ENCODE results near the gene SNN. TPM values are rescaled to one million over a fixed set of nuclear protein-coding genes. Genes with fewer than 3 reads are reported as not detected.

Gene SNN
- total and polyA plus RNA-seq, 2 experiments from 2014 or later: 5.4 to 5.9 TPM

DNA sequence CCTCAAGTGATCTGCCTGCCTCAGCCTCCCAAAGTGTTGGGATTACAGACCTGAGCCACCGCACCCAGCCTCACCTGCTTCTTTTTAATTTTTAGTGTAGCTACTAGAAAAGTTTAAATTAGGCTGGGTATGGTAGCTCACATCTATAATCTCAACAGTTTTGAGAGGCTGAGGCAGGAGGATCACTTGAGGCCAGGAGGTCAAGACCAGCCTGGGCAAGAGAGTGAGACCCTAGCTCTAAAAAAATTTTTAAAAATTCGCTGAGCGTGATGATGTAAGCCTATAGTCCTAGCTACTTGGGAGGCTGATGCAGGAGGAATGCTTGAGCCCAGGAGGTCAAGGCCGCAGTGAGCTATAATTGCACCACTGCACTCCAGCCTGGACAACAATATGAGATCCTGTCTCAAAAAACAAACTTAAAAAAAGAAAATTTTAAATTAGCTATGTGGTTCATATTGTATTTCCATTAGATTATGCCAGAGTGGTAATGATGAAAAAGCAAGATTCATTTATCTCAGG lies 39.5 kb downstream of the SNN start:
- Histone ChIP-seq H3K79me2 (ENCODE audit: insufficient read depth) (peaks cover 55% of the 10 kb centered on the region), H3K27me3 (replicated peaks; ENCODE audit: insufficient read depth) (no peaks in the 10 kb centered on the region), H3K4me3 (no peak overlapping the region), H2AFZ (no peak overlapping the region), H3K9me3 (ENCODE audit: low read depth) (no peaks in the 10 kb centered on the region), H3K27ac (peak overlapping the region; percentile 59; the same call in 1 of the 2 replicates), H3K36me3 (ENCODE audit: low read depth) (0 out of 2 replicates have a peak, but pooled peaks cover 15% of the 10 kb centered on the region), H4K20me1 (ENCODE audit: insufficient read depth) (no peaks in the 10 kb centered on the region), H3F3A (ENCODE audit: insufficient read depth) (peaks cover 13% of the 10 kb centered on the region), H3K4me1 (ENCODE audit: insufficient read depth) (peaks cover 14% of the 10 kb centered on the region), H3K9ac (no peak overlapping the region), H3K4me2 (ENCODE audit: unreplicated experiment) (no peak overlapping the region), H3K9me2 (ENCODE audit: insufficient read depth) (no peaks in the 10 kb centered on the region)
- 97 to 99% methylated on average over 4 of the region's 4 CpGs for WGBS, 2 experiments (ENCODE audit: low coverage in 1 of 2, low lambda C conversion rate in 2 of 2, missing lambda C conversion rate in 2 of 2)
- in situ Hi-C loops (cut with MboI): no loop called here
- DNase-seq: no peak
- TF ChIP-seq EZH2phosphoT487 (IDR thresholded peaks at IDR 0.05; ENCODE audit: insufficient read depth, low read depth) (no peak), EZH2 (IDR thresholded peaks at IDR 0.05; ENCODE audit: insufficient read depth, poor library complexity, severe bottlenecking) (no peak)

DNA sequence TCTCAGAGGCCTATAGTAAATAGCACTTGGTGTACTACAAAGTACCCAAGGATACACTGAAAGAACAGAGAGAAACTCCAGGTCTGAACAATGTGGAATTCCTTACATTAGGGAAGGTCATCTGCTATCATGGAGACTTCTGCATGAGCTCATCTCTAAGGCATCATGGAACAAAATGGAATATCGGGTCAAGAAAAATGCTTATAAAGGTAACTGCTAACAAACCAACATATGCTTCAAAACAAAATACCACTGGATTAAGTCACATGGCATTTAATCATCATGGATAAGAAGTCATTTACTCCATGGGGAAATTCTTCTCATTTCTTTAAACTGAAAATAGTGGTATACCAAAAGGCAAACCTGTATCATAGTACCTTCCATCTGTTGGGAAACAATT lies 40.2 kb downstream of the SNN start:
- WGBS, 2 experiments (ENCODE audit: low coverage in 1 of 2, low lambda C conversion rate in 2 of 2, missing lambda C conversion rate in 2 of 2): 53 to 62% methylated on average over 1 of the region's 1 CpG
- H3K4me3 ChIP-seq: no peak overlapping the region
- H2AFZ ChIP-seq: no peak overlapping the region
- no peaks in the 10 kb centered on the region for H3K9me2 ChIP-seq (ENCODE audit: insufficient read depth)
- peak overlapping the region; percentile 59 for H3K27ac ChIP-seq
- H3F3A ChIP-seq (ENCODE audit: insufficient read depth): peaks cover 13% of the 10 kb centered on the region
- H3K27me3 ChIP-seq (replicated peaks; ENCODE audit: insufficient read depth): no peaks in the 10 kb centered on the region
- H3K9me3 ChIP-seq (ENCODE audit: low read depth): no peaks in the 10 kb centered on the region
- DNase-seq: peak; percentile 42
- peaks cover 53% of the 10 kb centered on the region for H3K79me2 ChIP-seq (ENCODE audit: insufficient read depth)
- H3K4me1 ChIP-seq (ENCODE audit: insufficient read depth): peaks cover 14% of the 10 kb centered on the region
- no peak overlapping the region for H3K9ac ChIP-seq
- in situ Hi-C loops (cut with MboI): no loop called here
- TF ChIP-seq EZH2phosphoT487 (IDR thresholded peaks at IDR 0.05; ENCODE audit: insufficient read depth, low read depth) (no peak), EZH2 (IDR thresholded peaks at IDR 0.05; ENCODE audit: insufficient read depth, poor library complexity, severe bottlenecking) (no peak)
- H3K4me2 ChIP-seq (ENCODE audit: unreplicated experiment): no peak overlapping the region
- H4K20me1 ChIP-seq (ENCODE audit: insufficient read depth): no peaks in the 10 kb centered on the region
- H3K36me3 ChIP-seq (ENCODE audit: low read depth): 0 out of 2 replicates have a peak, but pooled peaks cover 15% of the 10 kb centered on the region

DNA sequence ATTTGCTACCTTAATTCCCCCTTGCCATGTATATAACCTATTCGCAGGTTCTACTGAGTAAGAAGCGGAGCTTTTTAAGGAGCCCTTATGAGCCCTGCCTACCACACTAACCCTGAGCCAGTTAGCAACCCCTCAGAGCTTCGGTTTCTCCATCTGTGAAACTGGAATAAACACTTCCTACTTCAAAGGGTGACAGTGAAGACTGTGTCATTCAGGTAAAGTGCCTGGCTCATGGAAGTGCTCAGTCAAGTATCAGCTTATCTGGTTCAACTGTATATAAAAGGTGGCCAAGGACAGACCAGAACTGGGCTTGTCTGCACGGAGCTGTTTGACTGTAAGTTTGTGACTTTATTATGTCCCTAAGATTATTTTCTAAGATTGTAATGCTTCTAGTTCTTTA lies 43.4 kb downstream of the SNN start:
- no peak overlapping the region for H3K4me2 ChIP-seq (ENCODE audit: unreplicated experiment)
- H3K9me3 ChIP-seq (ENCODE audit: low read depth): no peaks in the 10 kb centered on the region
- H3K4me1 ChIP-seq (ENCODE audit: insufficient read depth): peaks cover 14% of the 10 kb centered on the region
- peaks cover 28% of the 10 kb centered on the region; the same call in 1 of the 2 replicates for H3K36me3 ChIP-seq (ENCODE audit: low read depth)
- H3K9me2 ChIP-seq (ENCODE audit: insufficient read depth): no peaks in the 10 kb centered on the region
- H3K27ac ChIP-seq: no peak overlapping the region
- in situ Hi-C loops (cut with MboI): no loop called here
- H2AFZ ChIP-seq: no peak overlapping the region
- peaks cover 29% of the 10 kb centered on the region for H3F3A ChIP-seq (ENCODE audit: insufficient read depth)
- TF ChIP-seq EZH2 (IDR thresholded peaks at IDR 0.05; ENCODE audit: insufficient read depth, poor library complexity, severe bottlenecking): no peak
- no peak for TF ChIP-seq EZH2phosphoT487 (IDR thresholded peaks at IDR 0.05; ENCODE audit: insufficient read depth, low read depth)
- no peak for DNase-seq
- H3K27me3 ChIP-seq (replicated peaks; ENCODE audit: insufficient read depth): no peaks in the 10 kb centered on the region
- H3K4me3 ChIP-seq: no peak overlapping the region
- H3K9ac ChIP-seq: no peak overlapping the region
- H4K20me1 ChIP-seq (ENCODE audit: insufficient read depth): no peaks in the 10 kb centered on the region
- peaks cover 42% of the 10 kb centered on the region for H3K79me2 ChIP-seq (ENCODE audit: insufficient read depth)
- WGBS, 2 experiments (ENCODE audit: low coverage in 1 of 2, low lambda C conversion rate in 2 of 2, missing lambda C conversion rate in 2 of 2): 95 to 99% methylated on average over 4 of the region's 4 CpGs

DNA sequence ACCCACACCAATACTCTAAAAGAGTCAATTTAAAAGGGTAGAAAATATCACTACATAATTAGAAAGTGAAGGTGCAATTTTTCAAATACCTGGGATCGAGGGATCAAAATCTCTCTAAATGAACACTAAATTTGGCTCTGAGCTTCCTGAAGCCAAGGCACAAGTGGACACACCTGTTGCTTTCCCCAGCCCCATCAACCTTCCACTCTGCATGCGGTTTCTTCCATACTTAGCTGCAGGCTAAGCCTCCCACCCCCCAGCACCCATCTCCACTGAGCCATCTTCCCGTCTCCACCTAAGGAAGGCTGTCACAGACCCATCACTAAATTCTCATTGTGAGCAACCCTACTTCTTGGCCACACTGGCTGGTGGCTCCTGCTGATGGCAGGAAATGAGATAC lies 43.9 kb downstream of the SNN start:
- Histone ChIP-seq H3K4me1 (ENCODE audit: insufficient read depth) (peaks cover 14% of the 10 kb centered on the region), H3K9me3 (ENCODE audit: low read depth) (no peaks in the 10 kb centered on the region), H3K79me2 (ENCODE audit: insufficient read depth) (peaks cover 39% of the 10 kb centered on the region), H3K4me3 (no peak overlapping the region), H3K4me2 (ENCODE audit: unreplicated experiment) (no peak overlapping the region), H3K9ac (no peak overlapping the region), H3K9me2 (ENCODE audit: insufficient read depth) (no peaks in the 10 kb centered on the region), H4K20me1 (ENCODE audit: insufficient read depth) (no peaks in the 10 kb centered on the region), H3K27me3 (replicated peaks; ENCODE audit: insufficient read depth) (no peaks in the 10 kb centered on the region), H3K27ac (no peak overlapping the region), H3K36me3 (ENCODE audit: low read depth) (peaks cover 25% of the 10 kb centered on the region; the same call in 1 of the 2 replicates), H2AFZ (no peak overlapping the region), H3F3A (ENCODE audit: insufficient read depth) (peaks cover 31% of the 10 kb centered on the region)
- DNase-seq: no peak
- no peak for TF ChIP-seq EZH2 (IDR thresholded peaks at IDR 0.05; ENCODE audit: insufficient read depth, poor library complexity, severe bottlenecking)
- TF ChIP-seq EZH2phosphoT487 (IDR thresholded peaks at IDR 0.05; ENCODE audit: insufficient read depth, low read depth): no peak
- in situ Hi-C loops (cut with MboI): no loop called here
- 95 to 99% methylated on average over 3 of the region's 3 CpGs for WGBS, 2 experiments (ENCODE audit: low coverage in 1 of 2, low lambda C conversion rate in 2 of 2, missing lambda C conversion rate in 2 of 2)

Data from GM23248 (cell line).